ENCODE data around the gene OSBPL2.

OSBPL2 gene

DNA sequence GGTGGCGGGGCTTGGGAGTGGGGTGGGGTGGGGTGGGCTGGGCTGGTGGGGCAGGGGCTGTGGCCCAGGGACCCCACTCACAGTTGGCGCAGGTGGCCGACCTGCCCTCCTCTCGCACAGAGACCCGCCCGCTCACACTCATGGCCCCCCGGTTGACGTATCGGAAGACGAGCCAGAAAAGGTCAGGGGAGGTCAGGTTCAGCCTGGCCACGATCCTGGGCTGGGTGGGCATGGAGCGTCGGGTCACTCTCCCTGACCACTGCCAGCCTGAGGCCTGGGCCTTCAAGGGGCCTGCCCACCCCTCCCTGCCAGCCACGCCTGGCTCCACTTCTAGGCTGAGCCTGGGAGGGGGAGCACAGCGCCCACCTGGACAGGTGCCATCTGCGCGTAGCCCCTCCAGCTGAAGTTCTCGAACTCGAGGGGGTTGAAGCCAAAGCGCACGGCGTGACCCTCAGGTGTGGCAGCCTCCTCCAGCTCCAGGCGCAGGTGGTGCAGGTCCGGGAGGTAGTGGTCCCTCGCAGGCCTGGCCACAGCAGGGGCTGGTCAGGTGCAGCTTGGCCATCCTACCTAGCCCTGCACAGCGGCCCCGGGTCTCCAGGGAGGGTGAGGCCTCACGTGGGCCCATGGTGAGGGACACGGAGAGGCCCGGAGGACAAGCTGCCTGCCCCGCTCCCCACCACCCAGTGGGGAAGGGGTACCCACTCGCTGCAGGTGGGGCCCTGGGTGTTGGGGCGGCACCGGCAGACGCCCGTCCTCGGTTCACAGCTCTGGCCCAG is 95.7 kb downstream of the OSBPL2 start:
- no peak for DNase-seq (ENCODE audit: low read depth, low spot score)
- no peak overlapping the region for H3K4me3 ChIP-seq (ENCODE audit: low read depth, low read length)
- in situ Hi-C loops (cut with HindIII; ENCODE audit: low sequenced_read_pairs), result no loop called here
- TF ChIP-seq, protein P1, sequence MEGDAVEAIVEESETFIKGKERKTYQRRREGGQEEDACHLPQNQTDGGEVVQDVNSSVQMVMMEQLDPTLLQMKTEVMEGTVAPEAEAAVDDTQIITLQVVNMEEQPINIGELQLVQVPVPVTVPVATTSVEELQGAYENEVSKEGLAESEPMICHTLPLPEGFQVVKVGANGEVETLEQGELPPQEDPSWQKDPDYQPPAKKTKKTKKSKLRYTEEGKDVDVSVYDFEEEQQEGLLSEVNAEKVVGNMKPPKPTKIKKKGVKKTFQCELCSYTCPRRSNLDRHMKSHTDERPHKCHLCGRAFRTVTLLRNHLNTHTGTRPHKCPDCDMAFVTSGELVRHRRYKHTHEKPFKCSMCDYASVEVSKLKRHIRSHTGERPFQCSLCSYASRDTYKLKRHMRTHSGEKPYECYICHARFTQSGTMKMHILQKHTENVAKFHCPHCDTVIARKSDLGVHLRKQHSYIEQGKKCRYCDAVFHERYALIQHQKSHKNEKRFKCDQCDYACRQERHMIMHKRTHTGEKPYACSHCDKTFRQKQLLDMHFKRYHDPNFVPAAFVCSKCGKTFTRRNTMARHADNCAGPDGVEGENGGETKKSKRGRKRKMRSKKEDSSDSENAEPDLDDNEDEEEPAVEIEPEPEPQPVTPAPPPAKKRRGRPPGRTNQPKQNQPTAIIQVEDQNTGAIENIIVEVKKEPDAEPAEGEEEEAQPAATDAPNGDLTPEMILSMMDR (IDR thresholded peaks at IDR 0.05; ENCODE audit: low read depth, low read length), result no peak

DNA sequence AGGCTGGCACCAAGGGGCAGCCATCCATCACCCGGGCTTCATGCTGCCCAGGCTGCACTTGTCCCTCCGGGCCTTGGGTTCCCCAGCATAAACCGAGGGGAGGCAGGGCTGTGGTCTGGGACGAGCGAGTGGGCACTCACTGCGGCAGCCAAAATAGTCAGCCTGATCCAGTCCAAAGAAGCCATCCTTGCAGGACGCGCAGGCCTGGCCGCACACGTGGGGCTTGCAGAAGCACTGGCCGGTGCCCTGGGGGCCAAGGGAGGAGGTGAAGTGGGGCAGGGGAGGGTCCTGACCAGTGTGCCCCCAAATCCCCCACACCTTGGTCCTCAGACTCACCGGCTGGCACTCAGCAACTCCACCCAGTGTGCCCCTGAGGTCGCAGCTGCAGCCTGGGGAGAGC is 96.6 kb downstream of the OSBPL2 start:
- in situ Hi-C loops (cut with HindIII; ENCODE audit: low sequenced_read_pairs), result no loop called here

DNA sequence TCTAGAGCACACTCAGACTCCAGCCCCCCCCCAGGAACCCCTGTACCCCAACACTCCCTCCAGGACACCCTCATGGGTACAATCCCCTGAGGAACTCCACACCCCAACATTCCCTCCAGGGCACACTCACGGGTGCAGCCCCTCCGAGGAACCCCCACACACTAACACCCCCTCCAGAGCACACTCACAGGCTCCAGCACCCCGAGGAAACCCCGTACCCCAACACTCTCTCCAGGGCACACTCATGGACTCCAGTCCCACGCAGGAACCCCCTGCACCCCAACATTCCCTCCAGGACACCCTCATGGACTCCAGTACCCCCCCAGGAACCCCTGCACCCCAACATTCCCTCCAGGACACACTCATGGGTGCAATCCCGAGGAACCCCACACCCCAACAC is 97.2 kb downstream of the OSBPL2 start:
- TF ChIP-seq, protein P1 (IDR thresholded peaks at IDR 0.05; ENCODE audit: low read depth, low read length), result no peak
- no peak overlapping the region for H3K4me3 ChIP-seq (ENCODE audit: low read depth, low read length)
- in situ Hi-C loops (cut with HindIII; ENCODE audit: low sequenced_read_pairs), result no loop called here

More for the DNA sequence above, 96.6 kb downstream of the OSBPL2 start:
- DNase-seq (ENCODE audit: low read depth, low spot score), result no peak
- no peak overlapping the region for H3K4me3 ChIP-seq (ENCODE audit: low read depth, low read length)
- TF ChIP-seq, protein P1 (IDR thresholded peaks at IDR 0.05; ENCODE audit: low read depth, low read length), result no peak

GRCh38 chr20:62336329-62336728 is 98.0 kb downstream of the OSBPL2 start:
- in situ Hi-C loops (cut with HindIII; ENCODE audit: low sequenced_read_pairs), result no loop called here
- DNase-seq (ENCODE audit: low read depth, low spot score), result no peak
- no peak overlapping the region for H3K4me3 ChIP-seq (ENCODE audit: low read depth, low read length)
- TF ChIP-seq, protein P1 (IDR thresholded peaks at IDR 0.05; ENCODE audit: low read depth, low read length), result no peak

More for the DNA sequence above, 97.2 kb downstream of the OSBPL2 start:
- no peak for DNase-seq (ENCODE audit: low read depth, low spot score)

DNA sequence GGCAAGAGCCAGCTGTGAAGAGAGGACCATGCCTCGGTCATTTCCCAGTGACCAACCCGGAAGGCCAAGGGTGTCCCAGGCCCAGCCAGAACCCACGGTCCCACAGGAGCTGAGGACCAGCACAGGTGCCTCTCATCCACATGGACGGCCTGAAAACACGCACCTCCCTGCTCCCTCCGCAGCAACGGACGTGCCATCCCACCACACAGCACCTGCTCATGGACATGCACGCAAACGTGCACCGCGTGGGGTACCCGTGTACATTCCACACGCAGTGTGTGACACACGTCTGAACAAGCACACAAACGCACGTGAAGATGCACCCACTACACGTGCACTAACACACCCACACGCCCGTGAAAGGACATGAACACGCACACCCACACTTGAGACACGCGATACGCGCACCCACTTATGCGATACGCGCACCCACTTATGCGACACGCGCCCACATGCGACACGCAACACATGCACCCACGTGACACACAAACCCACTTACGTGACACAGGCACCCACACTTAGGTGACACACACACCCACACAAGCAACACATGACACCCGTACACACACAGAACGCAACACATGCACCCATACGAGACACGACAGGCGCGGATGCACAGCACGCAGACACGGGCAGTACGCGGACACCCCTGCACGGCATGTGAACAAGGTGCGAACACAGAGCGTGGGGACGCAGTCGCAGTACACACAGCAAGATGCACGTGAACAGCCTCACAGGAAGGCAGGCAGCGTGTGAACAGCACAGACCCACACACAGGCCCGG is 98.6 kb downstream of the OSBPL2 start:
- in situ Hi-C loops (cut with HindIII; ENCODE audit: low sequenced_read_pairs), result no loop called here
- no peak overlapping the region for H3K4me3 ChIP-seq (ENCODE audit: low read depth, low read length)
- TF ChIP-seq, protein P1 (IDR thresholded peaks at IDR 0.05; ENCODE audit: low read depth, low read length), result no peak

DNA sequence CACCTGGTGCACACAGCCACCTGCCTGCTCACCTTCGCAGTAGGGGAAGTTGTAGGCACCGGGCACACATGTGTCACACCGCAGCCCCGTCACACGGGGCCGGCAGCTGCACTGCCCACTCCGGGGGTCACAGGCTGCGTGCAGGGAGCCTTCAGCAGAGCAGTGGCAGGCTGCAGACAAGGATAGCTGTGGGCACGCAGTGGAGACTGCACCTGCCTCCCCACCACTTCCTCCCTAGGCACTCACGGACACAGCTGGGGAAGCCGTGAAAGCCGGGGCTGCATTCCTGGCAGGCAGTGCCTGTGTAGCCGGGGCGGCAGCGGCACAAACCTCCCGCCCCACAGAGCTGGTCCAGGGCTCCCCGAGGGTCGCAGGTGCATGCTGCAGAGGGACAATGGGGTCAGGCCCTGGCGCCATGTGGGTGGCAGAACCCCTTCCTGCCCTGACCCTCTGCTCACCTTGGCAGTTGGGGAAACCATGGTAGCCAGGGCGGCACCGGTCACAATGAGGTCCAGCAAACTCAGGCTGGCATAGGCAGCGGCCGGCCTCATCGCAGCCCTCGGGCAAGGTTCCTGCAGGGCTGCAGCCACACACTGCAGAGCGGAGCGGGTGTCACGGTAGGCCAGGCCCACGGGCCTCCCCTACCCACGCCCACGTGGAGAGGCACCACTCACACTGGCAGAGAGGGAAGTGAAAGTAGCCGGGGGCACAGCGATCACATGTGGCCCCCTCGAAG is 99.4 kb downstream of the OSBPL2 start:
- no peak for DNase-seq (ENCODE audit: low read depth, low spot score)
- in situ Hi-C loops (cut with HindIII; ENCODE audit: low sequenced_read_pairs), result no loop called here
- TF ChIP-seq, protein P1 (IDR thresholded peaks at IDR 0.05; ENCODE audit: low read depth, low read length), result no peak
- no peak overlapping the region for H3K4me3 ChIP-seq (ENCODE audit: low read depth, low read length)

More for the DNA sequence above, 98.6 kb downstream of the OSBPL2 start:
- DNase-seq (ENCODE audit: low read depth, low spot score), result no peak

Measured in astrocyte of the spinal cord (primary cell).